GM12878 (cell line): ENCODE data around the gene ENSA.
"Not testable (repeated sequence)": the region's sequence is repeated elsewhere in the genome, so short reads cannot be mapped to it uniquely, and the experiment has no call there.

Source experiments
- KDM1A ChIP-seq: fragments of 200-600 bp; sonication (generic); IDR thresholded peaks from 2 replicates; pipeline ENCODE4 v1.6.1; 2016; ENCODE audit warnings: borderline replicate concordance
- MTA3 ChIP-seq: IDR thresholded peaks from 2 replicates; pipeline ENCODE4 v1.6.1; 2012; ENCODE audit warnings: low read length, inconsistent platforms, borderline replicate concordance
- MYC ChIP-seq: IDR thresholded peaks from 2 replicates; pipeline ENCODE4 v1.6.1; 2011; ENCODE audit warnings: mild to moderate bottlenecking, low read length, moderate library complexity, inconsistent platforms; ENCODE audit not compliant: insufficient read depth, insufficient replicate concordance, insufficient read length, severe bottlenecking
- NRF1 ChIP-seq: conservative IDR thresholded peaks from 2 replicates; pipeline ENCODE4 v1.6.1; 2011; ENCODE audit warnings: mild to moderate bottlenecking, low read depth, low read length, improper control_type of control experiment
- POLR2A ChIP-seq: IDR thresholded peaks from 2 replicates; pipeline ENCODE4 v1.6.1; 2011; ENCODE audit warnings: low read depth, mild to moderate bottlenecking, low read length
- POLR2AphosphoS2 ChIP-seq: IDR thresholded peaks from 2 replicates; pipeline ENCODE4 v1.6.1; 2011; ENCODE audit warnings: low read depth, mild to moderate bottlenecking, low read length, improper control_type of control experiment, moderate library complexity
- POLR2AphosphoS5 ChIP-seq: IDR thresholded peaks from 2 replicates; pipeline ENCODE4 v1.6.1; 2011; ENCODE audit warnings: mild to moderate bottlenecking, low read length, inconsistent platforms
- SP1 ChIP-seq: IDR thresholded peaks from one replicate; pipeline ENCODE4 v1.6.1; 2011; ENCODE audit warnings: low read depth, low read length
- TCF12 ChIP-seq: IDR thresholded peaks from 2 replicates; pipeline ENCODE4 v1.6.1; 2011; ENCODE audit warnings: low read depth, mild to moderate bottlenecking, low read length
- TF ChIP-seq, protein P1 (sequence below), 3 experiments: IDR thresholded peaks in 2 of 3; conservative IDR thresholded peaks in 1 of 3; 2 replicates each; pipeline ENCODE4 v1.5.1; 2011; ENCODE audit warnings: low read depth in 3 of 3, low read length in 3 of 3, mild to moderate bottlenecking in 3 of 3, control low read depth in 2 of 3, moderate library complexity in 2 of 3, inconsistent platforms in 1 of 3, mixed read lengths in 1 of 3; ENCODE audit not compliant: control insufficient read depth in 2 of 3, insufficient read depth in 1 of 3; ENCODE audit errors: extremely low read depth in 1 of 3
- TF ChIP-seq, protein P2 (sequence below): IDR thresholded peaks from 2 replicates; pipeline ENCODE4 v1.6.1; 2012; ENCODE audit warnings: low read length, inconsistent platforms
- TF ChIP-seq, protein P3 (sequence below): IDR thresholded peaks from 2 replicates; pipeline ENCODE4 v1.6.1; 2011; ENCODE audit warnings: mild to moderate bottlenecking, low read depth, low read length, moderate library complexity; ENCODE audit not compliant: insufficient replicate concordance

DNA sequence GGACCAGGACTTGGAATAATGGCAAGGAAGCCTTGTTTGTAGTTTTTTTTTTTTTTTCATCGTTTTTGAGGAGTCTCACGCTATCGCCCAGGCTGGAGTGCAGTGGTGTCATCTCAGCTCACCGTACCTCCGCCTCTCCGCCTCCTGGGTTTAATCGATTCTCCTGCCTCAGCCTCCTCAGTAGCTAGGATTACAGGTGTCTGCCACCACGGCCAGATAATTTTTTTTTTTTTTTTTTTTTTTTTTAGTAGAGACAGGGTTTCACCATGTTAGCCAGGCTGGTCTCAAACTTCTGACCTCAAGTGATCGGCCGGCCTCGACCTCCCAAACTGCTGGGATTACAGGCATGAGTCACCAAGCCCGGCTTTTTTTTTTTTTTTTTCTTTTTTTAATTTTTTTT lies 27.0 kb downstream of the ENSA start:
- TF ChIP-seq TCF12, POLR2AphosphoS5, KDM1A, MTA3, MYC, POLR2A, NRF1, POLR2AphosphoS2, SP1: not testable (repeated sequence)
- TF ChIP-seq, protein P1, sequence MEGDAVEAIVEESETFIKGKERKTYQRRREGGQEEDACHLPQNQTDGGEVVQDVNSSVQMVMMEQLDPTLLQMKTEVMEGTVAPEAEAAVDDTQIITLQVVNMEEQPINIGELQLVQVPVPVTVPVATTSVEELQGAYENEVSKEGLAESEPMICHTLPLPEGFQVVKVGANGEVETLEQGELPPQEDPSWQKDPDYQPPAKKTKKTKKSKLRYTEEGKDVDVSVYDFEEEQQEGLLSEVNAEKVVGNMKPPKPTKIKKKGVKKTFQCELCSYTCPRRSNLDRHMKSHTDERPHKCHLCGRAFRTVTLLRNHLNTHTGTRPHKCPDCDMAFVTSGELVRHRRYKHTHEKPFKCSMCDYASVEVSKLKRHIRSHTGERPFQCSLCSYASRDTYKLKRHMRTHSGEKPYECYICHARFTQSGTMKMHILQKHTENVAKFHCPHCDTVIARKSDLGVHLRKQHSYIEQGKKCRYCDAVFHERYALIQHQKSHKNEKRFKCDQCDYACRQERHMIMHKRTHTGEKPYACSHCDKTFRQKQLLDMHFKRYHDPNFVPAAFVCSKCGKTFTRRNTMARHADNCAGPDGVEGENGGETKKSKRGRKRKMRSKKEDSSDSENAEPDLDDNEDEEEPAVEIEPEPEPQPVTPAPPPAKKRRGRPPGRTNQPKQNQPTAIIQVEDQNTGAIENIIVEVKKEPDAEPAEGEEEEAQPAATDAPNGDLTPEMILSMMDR (IDR thresholded peaks at IDR 0.05 in 2 of 3, conservative IDR thresholded peaks at IDR 0.05 in 1 of 3; ENCODE audit: control insufficient read depth in 2 of 3, extremely low read depth in 1 of 3, insufficient read depth in 1 of 3, low read depth in 3 of 3, low read length in 3 of 3), result not testable (repeated sequence)
- TF ChIP-seq, protein P2, sequence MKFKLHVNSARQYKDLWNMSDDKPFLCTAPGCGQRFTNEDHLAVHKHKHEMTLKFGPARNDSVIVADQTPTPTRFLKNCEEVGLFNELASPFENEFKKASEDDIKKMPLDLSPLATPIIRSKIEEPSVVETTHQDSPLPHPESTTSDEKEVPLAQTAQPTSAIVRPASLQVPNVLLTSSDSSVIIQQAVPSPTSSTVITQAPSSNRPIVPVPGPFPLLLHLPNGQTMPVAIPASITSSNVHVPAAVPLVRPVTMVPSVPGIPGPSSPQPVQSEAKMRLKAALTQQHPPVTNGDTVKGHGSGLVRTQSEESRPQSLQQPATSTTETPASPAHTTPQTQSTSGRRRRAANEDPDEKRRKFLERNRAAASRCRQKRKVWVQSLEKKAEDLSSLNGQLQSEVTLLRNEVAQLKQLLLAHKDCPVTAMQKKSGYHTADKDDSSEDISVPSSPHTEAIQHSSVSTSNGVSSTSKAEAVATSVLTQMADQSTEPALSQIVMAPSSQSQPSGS, result not testable (repeated sequence)
- TF ChIP-seq, protein P3, sequence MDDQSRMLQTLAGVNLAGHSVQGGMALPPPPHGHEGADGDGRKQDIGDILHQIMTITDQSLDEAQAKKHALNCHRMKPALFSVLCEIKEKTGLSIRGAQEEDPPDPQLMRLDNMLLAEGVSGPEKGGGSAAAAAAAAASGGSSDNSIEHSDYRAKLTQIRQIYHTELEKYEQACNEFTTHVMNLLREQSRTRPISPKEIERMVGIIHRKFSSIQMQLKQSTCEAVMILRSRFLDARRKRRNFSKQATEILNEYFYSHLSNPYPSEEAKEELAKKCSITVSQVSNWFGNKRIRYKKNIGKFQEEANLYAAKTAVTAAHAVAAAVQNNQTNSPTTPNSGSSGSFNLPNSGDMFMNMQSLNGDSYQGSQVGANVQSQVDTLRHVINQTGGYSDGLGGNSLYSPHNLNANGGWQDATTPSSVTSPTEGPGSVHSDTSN, result not testable (repeated sequence)
